Colonic mucosa (tissue), 4 donors: ENCODE measurements around the gene MAGEF1. TPM values are rescaled to one million over a fixed set of nuclear protein-coding genes. Genes with fewer than 3 reads are reported as not detected.

Experiments
- DNase-seq: peaks from one replicate; pipeline ENCODE4 v3.0.0-alpha.2; 2020
- H3K27ac ChIP-seq: fragments of 200-600 bp; one replicate; pipeline ENCODE4 v1.8.0; 2021
- H3K27me3 ChIP-seq: fragments of 200-600 bp; one replicate; pipeline ENCODE4 v1.8.0; 2021
- H3K36me3 ChIP-seq: fragments of 200-600 bp; one replicate; pipeline ENCODE4 v1.8.0; 2021
- H3K4me1 ChIP-seq: fragments of 200-600 bp; one replicate; pipeline ENCODE4 v1.8.0; 2021; ENCODE audit warnings: mild to moderate bottlenecking
- H3K4me3 ChIP-seq: fragments of 200-600 bp; one replicate; pipeline ENCODE4 v1.8.0; 2021
- H3K9ac ChIP-seq, 2 donors: one replicate each; pipeline ENCODE4 v1.7.0; 2013; ENCODE audit warnings: control low read depth in 2 of 2, low read depth in 2 of 2, low read length in 2 of 2
- H3K9me3 ChIP-seq: fragments of 200-600 bp; one replicate; pipeline ENCODE4 v1.8.0; 2021
- intact Hi-C: fragments of 100-400 bp; cut with DNase I; formaldehyde crosslinking; loops from one replicate; pipeline ENCODE4 v1.14.1; 2022
- total RNA-seq, 2 donors: library from RNA; stranded (reverse); fragmentation: NEBNext Ultra II Directional in 1 of 2; extraction: Animal tissue kit (Norgen Biotek cat#: 25700) in 1 of 2; gene quantifications; one replicate each; pipeline ENCODE4 v1.2.1, GENCODE V29; 2021
- TF ChIP-seq, protein P1 (sequence below): fragments of 200-600 bp; IDR thresholded peaks from one replicate; pipeline ENCODE4 v1.8.0; 2022; ENCODE audit warnings: antibody characterized with exemption, mild to moderate bottlenecking
- donor health status: healthy.
- donor health status: DM: no; HTN: no; CAD: no.
- donor health status: DM: no; HTN: no; CAD: no.

Gene MAGEF1
- total RNA-seq, 2 donors from 2014 or later, result 28.3 to 42.6 TPM

DNA sequence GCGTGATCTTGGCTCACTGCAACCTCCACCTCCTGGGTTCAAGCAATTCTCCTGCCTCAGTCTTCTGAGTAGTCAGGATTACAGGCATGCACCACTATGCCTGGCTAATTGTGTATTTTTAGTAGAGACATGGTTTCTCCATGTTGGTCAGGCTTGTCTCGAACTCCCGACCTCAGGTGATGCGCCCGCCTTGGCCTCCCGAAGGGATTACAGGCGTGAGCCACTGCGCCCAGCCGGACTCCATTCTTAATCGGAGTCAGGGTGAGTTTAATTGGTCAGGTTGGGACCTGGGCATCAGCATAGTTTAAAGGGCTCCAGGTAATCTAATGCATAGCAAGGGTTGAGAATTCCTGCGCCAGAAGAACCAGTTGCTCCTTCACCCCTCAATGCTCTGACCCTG is 29.2 kb downstream of the MAGEF1 start:
- H3K9me3 ChIP-seq, result no peaks in the 10 kb centered on the region
- TF ChIP-seq, protein P1, sequence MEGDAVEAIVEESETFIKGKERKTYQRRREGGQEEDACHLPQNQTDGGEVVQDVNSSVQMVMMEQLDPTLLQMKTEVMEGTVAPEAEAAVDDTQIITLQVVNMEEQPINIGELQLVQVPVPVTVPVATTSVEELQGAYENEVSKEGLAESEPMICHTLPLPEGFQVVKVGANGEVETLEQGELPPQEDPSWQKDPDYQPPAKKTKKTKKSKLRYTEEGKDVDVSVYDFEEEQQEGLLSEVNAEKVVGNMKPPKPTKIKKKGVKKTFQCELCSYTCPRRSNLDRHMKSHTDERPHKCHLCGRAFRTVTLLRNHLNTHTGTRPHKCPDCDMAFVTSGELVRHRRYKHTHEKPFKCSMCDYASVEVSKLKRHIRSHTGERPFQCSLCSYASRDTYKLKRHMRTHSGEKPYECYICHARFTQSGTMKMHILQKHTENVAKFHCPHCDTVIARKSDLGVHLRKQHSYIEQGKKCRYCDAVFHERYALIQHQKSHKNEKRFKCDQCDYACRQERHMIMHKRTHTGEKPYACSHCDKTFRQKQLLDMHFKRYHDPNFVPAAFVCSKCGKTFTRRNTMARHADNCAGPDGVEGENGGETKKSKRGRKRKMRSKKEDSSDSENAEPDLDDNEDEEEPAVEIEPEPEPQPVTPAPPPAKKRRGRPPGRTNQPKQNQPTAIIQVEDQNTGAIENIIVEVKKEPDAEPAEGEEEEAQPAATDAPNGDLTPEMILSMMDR, result no peak
- H3K36me3 ChIP-seq, result no peaks in the 10 kb centered on the region
- H3K27ac ChIP-seq, result no peak overlapping the region
- peaks cover 4% of the 10 kb centered on the region for H3K4me1 ChIP-seq
- no peak for DNase-seq
- no peaks in the 10 kb centered on the region for H3K27me3 ChIP-seq
- no peak overlapping the region for H3K4me3 ChIP-seq
- no peak overlapping the region for H3K9ac ChIP-seq
- intact Hi-C loops, result no loop called here

DNA sequence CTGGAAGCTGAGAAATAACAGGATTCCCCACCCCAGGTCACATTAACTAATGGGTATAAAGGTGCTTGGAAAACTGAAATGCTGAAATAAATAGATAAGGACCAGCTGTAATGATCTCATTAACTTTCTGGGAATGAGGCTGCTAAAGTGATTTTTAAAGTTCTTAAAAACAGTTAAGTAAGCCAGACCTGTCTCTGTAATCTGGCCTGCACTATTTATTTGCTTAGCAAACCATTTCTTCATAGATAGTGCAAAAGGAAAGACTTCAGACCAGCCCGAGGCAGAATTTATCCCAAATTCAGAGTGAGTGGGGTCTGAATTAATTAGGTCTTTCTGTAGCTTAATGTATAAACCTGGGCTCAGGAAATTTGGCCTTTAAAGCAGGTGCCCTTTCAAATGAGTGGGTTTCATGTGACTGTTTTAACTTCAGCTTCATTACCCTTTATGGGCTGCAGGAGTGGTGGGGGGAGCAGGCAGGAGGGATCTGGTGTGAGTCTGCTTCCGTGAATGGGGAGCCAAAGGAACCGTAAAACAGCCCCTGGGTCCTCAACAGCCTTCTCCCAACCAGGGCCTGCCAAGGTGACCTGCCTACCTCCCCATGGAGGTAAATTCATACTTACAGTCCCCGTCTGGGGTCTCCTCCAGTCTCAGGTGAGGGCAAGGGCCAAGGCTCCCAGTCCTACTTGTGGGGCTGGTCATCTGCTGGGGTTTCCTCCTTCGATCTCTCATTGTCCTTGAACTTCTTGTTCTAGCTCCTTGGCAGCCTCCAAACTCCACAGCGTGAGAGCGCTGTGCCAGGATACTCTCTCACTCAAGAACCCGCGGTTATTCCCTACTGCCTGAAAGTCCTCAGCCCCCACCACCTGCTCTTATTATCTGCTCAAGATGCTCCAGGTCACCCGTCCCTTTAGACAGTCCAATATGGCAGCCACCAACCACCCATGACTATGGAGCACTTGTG is 31.2 kb downstream of the MAGEF1 start:
- Histone ChIP-seq H3K4me1 (peaks cover 4% of the 10 kb centered on the region), H3K36me3 (no peaks in the 10 kb centered on the region), H3K4me3 (no peak overlapping the region), H3K9me3 (no peaks in the 10 kb centered on the region), H3K27me3 (no peaks in the 10 kb centered on the region), H3K9ac (no peak overlapping the region), H3K27ac (no peak overlapping the region)
- TF ChIP-seq, protein P1, result no peak
- intact Hi-C loops, result no loop called here
- DNase-seq, result no peak

DNA sequence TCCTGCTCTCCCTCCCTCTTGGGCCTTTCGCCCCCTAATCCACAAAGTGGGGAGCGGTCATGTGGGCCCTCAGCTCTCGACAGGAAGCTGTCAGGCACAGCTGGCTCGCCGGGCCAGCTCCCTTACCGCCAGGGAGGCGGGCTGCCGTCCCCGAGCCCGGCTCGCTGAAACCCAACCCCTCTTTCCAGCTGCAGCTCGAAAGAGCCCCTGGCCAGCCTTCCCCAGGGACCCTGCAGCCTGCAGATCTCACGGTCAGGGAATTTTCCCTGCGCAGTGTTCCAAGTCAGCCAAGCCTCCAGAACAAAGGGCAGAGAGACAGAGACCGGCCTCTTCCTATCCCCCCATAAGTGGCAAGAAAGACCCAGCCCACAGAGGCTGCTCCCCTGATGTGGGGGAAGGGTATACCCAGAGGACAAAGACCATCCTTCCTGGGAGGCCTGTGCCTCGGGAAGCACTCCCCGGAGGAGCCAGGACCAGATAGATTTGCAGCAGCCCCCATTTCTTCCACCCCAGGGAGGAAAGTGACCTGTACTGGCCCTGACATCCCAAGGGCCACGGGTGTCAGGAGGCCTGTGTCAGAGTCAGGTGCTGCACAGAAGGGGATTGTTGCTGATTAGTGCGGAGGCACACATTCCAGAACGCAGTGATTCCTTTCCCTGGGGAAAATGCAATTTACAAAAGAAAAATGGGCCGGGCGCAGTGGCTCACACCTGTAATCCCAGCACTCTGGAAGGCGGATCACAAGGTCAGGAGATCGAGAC is 32.6 kb downstream of the MAGEF1 start:
- Histone ChIP-seq H3K4me3 (no peak overlapping the region), H3K9ac (no peak overlapping the region), H3K9me3 (no peaks in the 10 kb centered on the region), H3K27ac (no peak overlapping the region), H3K4me1 (peaks cover 4% of the 10 kb centered on the region), H3K27me3 (no peaks in the 10 kb centered on the region), H3K36me3 (no peaks in the 10 kb centered on the region)
- DNase-seq, result no peak
- intact Hi-C loops, result no loop called here
- TF ChIP-seq, protein P1, result no peak

DNA sequence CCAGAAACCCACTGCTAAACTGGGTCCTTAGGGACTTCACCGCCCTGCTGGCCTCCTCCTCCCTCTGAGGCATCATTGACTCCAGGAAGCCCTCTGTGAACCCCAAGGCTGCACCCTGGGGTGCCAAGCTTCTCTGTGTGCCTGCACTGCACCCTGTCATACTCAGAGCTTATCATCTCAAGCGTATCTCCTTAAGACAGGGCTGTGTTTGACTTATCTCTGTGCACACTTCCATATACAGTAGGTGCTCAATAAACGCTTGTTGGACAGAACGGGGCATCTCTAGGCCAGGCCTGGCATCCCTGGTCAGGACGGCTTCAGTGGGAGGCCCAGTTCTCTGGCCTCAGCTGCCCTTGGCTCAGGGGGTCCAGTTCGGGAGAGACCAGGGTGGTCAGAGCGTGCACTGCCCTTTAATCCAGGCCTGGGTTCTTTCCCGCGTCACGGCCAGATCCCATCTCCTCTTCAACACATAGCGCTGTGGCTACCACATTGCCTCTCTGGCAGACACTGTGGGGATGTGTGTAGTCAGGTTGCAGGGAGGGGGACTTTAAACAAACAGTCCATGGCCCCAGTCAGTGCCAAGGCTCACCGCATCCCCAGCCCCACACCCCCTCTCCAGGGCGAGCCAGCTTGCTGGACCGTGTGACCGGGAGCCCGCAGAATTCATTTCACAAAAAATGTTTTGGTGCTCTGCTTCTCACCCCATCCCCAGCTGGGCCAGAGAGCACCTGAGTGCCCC is 33.4 kb downstream of the MAGEF1 start:
- DNase-seq, result no peak
- Histone ChIP-seq H3K9me3 (no peaks in the 10 kb centered on the region), H3K4me1 (peaks cover 4% of the 10 kb centered on the region), H3K36me3 (no peaks in the 10 kb centered on the region), H3K4me3 (no peak overlapping the region), H3K9ac (no peak overlapping the region), H3K27ac (no peak overlapping the region), H3K27me3 (no peaks in the 10 kb centered on the region)
- intact Hi-C loops, result no loop called here
- TF ChIP-seq, protein P1, result no peak
